DOHH2 (cell line): ENCODE data around the gene PLSCR4.

ENCODE experiments used
- EZH2phosphoT487 ChIP-seq: fragments of 200-600 bp; sonication (generic); IDR thresholded peaks from 2 replicates; pipeline ENCODE4 v1.6.1; 2017; ENCODE audit warnings: borderline replicate concordance, mild to moderate bottlenecking, antibody characterized with exemption, low read length, moderate library complexity, mixed read lengths
- TF ChIP-seq, protein P1 (sequence below): fragments of 200-600 bp; sonication (generic); IDR thresholded peaks from one replicate; pipeline ENCODE4 v1.5.1; 2014; ENCODE audit warnings: antibody characterized with exemption, mild to moderate bottlenecking, low read depth, low read length; ENCODE audit not compliant: poor library complexity, severe bottlenecking

DNA sequence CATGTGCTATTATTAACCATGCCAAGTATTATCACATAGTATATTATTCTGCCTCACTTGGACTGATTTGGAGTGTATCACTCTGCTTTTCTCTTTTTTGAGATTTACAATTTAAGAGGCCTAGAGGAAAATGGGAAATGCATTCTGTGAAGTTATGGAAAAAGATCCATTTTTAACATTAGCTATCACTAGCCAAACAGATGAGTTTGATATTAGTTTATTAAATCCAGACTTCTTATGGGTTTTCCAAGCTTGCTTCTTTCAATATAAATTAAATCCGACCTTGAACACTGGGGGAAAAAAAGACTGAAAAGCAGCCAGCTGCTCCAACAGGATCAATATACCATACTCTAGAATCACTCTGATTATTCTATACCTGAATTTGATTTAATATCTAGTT is 59.9 kb downstream of the PLSCR4 start:
- TF ChIP-seq, protein P1, sequence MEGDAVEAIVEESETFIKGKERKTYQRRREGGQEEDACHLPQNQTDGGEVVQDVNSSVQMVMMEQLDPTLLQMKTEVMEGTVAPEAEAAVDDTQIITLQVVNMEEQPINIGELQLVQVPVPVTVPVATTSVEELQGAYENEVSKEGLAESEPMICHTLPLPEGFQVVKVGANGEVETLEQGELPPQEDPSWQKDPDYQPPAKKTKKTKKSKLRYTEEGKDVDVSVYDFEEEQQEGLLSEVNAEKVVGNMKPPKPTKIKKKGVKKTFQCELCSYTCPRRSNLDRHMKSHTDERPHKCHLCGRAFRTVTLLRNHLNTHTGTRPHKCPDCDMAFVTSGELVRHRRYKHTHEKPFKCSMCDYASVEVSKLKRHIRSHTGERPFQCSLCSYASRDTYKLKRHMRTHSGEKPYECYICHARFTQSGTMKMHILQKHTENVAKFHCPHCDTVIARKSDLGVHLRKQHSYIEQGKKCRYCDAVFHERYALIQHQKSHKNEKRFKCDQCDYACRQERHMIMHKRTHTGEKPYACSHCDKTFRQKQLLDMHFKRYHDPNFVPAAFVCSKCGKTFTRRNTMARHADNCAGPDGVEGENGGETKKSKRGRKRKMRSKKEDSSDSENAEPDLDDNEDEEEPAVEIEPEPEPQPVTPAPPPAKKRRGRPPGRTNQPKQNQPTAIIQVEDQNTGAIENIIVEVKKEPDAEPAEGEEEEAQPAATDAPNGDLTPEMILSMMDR, result no peak
- TF ChIP-seq EZH2phosphoT487, result no peak
